Urothelium cell line (cell line): ENCODE measurements around the gene F12.

ENCODE experiments used
- DNase-seq: peaks from one replicate; pipeline ENCODE4 v3.0.0; 2011; ENCODE audit warnings: low spot score, mixed read lengths
- FAIRE-seq: peaks from 2 replicates; lab custom pipeline; 2011; peaks lifted over from hg19 to GRCh38; lab: Jason Lieb, UNC

Gene F12

GRCh38 chr5:177447066-177447610 lies 37.8 kb upstream of the F12 start:
- FAIRE-seq (no peak), DNase-seq (peak; percentile 75)

- DNase-seq (peak; percentile 91), FAIRE-seq (peak; percentile 93)
Measured at GRCh38 chr5:177446200-177447065, 37.1 kb upstream of the F12 start, which contains the start of gene PRR7. PRR7 (plus strand) TSS chr5:177446814; CDS start chr5:177455068, 8,254 bp downstream.

DNA sequence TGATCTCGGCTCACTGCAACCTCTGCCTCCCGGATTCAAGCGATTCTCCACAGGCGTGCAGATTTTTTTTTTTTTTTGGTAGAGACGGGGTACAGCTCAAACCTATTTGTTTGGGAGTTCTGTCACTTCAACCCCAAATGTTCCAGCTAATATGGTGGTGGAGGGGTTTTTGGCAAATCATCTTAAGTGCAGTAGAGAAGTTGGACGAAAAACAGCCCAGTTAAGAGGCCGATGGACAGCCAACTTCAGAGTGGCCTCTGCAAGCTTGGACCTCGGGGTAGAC lies 36.5 kb upstream of the F12 start:
- no peak for DNase-seq
- no peak for FAIRE-seq

DNA sequence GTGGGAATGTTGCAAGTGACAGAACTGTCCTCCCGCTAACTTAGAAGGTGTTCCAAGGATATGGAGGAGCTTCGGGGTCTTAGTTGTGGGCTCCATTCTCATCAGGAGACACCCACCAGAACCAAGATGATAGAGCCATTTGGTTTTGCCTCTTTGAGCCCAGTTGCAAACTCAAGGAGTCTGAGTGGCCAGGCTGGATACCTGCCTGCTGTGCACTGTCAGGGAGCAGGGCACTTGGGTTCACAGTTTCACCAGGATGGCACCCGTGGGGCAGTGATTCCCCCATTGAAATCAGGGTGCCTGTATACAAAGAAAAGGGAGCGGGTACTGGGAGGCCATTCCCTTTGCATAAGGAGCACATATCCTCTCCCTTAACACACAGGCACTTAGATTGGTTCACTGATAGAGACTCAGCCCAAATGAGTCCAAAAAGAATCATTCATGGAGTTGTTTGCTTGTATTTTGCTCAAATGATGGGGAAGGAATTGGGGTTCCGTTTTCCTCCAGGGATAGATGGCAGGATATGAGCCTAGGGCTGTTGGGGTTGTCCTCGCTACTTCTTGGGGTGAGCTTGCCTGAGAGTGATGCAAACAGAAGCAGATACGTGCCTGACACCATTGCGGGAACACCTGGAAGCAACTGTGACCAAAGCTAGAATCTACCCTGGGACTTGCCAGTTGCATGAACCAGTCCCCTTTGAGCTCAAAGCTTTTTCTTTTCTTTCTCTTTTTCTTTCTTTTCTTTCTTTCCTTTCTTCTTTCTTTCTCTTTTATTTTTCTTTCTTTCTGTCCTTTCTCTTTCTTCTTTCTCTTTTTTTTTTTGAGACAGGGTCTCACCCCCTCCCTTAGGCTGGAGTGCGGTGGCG lies 35.9 kb upstream of the F12 start:
- FAIRE-seq (no peak), DNase-seq (no peak)

DNA sequence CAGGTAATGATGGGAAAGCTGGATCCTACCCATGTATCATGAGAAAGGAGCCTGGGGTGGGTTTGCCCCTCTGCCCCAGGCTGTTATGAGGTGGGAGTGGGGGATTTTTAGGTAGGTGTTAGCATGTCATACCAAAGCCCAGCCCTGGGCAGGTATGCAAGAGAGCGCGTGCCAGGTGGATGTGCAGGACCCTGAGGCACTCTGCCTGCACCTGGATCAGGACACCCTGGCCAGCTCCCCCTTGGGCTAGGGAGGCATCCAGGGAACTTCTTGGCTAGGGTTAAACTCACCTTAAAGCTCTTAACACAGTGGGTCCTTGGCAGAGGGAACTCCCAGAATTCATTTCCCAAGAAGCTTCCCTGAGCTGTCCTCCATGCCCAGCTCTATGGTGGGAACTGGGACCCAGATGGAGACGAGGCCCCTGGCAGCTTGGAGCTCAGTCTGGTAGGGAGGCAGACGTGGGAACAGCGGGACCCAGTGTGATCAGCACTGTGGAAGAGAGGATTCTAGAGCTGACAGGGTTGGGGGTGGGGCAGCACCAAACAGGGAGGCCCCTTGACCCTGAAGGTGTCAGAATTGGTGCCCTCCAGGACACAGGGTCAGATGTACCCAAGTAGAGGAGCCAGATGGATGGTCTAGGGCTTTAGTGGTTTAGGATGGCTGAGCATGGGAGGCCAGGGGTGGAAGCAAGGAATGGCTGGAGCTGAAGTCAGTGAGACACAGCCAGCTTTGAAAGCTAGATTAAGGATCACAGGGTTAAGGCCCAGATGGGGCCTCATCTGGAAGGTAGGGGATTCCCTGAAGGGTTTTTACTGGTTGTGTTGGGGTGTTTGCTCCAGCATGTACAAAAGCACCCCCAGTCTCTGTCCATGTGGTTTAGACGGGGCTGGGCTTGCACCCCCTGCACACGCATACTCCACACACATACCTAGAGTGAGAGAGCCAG lies 35.0 kb upstream of the F12 start:
- no peak for FAIRE-seq

DNA sequence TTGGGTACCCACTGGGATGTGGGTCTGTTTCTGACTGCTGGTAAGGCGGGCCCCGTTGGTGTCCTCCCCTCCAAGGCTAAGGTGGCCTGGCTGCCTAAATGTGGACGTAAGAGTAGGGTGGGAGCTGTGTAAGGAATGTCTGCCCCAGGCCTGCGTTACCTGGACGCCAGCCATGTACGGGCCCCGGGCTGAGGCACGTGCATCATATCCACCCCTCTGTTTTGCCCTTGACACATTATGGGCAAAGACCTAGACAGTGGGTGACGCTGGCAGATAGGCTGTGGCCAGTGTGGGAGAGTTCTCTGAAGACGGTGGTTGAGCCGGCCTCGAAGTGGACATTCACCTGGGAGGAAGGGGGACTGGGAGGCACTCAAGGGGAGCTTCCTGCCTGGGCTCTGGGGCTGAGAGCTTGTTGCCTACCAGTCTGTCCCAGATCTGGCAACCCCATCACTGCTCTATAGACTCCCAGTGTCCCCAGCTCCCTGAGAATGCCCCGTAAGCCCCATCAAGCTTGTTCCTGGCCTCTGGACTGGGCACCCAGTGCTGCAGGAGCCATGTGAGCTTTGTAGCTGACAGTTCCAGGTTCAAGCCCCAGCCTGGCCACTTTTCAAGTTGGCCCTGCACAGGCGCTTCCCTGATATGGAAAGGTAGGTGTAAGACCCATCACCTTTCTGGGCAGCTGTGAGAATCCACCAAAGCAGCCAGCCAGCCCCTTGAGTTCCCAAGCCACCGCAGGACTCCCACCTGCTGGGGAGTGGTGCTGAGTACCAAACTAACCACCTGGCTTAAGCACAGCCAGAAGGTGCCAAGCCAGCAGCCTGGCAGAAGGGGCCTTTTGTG lies 34.0 kb upstream of the F12 start:
- FAIRE-seq (no peak), DNase-seq (no peak)

More for the DNA sequence above, 35.0 kb upstream of the F12 start:
- DNase-seq = no peak

DNA sequence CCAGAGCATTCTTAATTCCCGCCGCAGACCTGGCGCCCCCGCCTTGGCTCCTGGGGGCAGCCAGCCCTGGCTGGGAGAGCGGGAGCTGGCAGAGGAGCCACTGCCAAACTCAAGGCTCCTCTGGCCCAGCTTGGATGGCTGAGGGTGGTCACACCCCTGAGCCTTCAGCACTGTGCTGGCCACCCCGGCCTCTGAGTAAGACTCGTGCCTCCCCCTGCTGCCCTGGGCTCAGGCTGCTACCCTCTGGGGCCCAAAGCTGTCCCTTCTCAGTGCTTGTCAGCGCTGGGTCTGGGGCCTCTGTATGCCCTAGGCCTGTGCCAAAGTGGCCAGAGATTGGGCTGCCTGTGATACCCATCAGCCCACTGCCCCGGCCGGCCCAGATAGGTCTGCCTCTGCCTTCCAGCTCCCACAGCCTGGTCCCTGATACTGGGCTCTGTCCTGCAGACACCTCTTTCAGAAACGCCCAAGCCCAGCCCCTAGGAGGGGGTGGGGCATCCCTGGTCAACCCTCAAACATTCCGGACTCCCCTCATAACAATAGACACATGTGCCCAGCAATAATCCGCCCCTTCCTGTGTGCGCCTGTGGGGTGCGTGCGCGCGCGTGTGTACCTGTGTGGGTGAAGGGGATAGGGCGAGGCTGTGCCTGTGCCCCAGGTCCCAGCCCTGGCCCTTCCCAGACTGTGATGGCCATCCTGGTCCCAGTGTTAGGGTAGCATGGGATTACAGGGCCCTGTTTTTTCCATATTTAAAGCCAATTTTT lies 32.9 kb upstream of the F12 start:
- FAIRE-seq = no peak
- no peak for DNase-seq

DNA sequence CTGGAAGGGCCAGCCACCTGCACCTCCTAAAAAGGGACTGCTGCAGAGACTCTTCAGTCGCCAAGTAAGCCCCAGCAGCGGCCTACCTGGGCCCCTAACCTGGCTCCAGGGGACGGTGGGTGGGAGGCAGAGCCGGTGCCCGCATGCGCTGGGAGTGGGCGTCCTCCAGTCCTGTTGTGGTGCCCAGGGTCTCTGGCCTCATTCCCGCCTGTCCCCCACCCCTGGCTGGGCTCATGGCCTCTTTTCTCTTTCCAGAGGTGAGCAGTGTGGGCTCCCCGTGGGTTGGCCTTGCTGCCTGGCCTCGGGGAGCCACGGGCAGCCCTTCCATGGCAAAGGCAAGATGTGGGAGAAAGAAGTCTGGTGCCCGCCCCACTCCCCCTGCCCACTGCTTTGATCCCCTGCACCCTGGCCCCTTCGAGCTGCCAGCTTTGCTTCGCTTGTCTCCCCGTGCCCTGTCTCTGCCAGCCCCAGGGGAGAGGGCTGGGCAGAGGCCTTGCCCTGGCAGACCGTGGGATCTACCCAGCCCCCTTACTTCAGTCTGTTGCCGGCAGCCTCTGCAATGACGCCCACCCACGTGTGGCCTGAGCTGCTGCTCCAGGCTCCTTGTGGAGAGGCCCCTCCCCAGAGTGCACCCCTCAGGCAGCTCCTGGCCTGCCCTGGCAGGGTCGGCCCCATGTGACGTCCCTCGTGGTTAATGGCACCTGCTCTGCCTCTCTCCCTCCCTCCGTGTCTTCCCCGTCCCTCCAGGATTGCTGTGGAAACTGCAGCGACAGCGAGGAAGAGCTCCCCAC lies 31.8 kb upstream of the F12 start:
- FAIRE-seq = no peak
- DNase-seq = no peak

DNA sequence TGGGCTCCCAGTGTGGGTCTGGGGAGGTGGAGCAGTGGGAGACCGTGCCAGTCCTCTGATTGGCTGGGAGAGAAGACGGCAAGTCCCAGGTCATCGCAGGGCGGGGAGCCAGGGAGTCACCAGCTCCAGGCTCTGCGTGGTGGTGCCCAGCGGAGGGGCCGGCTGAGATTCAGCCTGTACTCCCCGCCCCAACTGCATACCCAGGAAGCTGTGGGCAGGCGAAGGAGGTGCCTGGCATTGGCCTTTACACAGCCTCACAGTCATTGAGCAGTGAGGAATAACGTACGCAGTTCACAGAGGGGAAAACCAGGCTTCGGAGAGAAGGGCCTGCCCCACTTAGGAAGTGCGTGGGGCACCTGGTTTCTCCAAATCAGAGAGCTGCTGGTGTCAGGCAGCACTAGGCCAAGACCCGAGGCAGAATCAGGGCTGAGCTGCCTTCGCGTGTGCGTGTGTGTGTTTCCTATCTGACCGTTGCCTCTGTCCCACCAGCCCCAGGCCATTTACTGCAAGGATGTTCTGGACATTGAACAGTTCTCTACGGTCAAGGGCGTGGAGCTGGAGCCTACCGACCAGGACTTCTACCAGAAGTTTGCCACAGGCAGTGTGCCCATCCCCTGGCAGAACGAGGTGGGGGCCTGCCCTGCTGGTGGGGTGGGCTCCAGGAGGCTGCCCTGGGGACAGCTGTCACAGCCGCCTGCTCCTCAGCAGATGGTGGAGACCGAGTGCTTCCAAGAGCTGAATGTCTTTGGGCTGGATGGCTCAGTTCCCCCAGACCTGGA lies 31.0 kb upstream of the F12 start:
- FAIRE-seq (no peak), DNase-seq (no peak)

- no peak for FAIRE-seq
- no peak for DNase-seq
Measured at GRCh38 chr5:177439518-177440053, 30.2 kb upstream of the F12 start.

DNA sequence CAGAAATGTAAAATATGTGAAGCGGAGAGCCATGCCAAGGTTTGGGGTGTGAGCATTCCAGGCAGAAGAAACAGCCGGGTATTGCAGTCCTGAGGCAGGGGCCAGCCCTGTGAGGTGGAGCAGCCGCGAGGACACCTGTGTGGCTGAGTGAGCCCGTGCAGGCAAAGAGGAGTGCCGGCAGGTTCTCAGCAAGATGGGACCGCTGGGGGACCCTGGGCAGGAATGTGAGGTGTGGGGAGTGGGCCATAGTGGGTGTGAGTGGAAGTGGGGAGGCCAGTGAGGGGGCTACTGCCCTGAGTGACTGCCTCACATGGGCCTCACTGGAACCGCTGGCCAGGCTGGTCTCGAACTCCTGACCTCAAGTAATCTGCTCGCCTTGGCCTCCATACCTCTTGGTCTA lies 29.1 kb upstream of the F12 start:
- DNase-seq (no peak), FAIRE-seq (no peak)

GRCh38 chr5:177437623-177438022 lies 28.3 kb upstream of the F12 start:
- DNase-seq = no peak
- no peak for FAIRE-seq

DNA sequence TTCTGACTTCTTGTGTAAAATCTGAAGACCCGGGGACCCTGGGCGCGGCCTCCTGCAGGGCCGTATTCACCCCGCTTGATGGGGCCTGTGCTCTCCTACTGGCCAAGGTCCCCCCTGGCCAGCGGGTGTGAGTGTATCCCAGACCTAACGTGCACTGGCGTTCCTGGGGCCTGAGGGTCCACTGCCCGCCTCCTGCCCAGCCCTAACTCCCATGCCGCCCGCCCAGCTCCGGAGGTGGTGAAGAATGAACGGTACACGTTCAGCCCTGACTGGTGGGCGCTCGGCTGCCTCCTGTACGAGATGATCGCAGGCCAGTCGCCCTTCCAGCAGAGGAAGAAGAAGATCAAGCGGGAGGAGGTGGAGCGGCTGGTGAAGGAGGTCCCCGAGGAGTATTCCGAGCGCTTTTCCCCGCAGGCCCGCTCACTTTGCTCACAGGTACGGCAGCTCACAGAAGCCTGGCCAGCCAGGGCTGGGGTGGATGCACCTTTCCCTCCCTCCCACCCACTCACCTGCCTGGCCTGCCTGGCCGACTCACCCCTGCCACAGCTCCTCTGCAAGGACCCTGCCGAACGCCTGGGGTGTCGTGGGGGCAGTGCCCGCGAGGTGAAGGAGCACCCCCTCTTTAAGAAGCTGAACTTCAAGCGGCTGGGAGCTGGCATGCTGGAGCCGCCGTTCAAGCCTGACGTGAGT lies 26.6 kb upstream of the F12 start:
- FAIRE-seq = peak; percentile 71
- DNase-seq = no peak

DNA sequence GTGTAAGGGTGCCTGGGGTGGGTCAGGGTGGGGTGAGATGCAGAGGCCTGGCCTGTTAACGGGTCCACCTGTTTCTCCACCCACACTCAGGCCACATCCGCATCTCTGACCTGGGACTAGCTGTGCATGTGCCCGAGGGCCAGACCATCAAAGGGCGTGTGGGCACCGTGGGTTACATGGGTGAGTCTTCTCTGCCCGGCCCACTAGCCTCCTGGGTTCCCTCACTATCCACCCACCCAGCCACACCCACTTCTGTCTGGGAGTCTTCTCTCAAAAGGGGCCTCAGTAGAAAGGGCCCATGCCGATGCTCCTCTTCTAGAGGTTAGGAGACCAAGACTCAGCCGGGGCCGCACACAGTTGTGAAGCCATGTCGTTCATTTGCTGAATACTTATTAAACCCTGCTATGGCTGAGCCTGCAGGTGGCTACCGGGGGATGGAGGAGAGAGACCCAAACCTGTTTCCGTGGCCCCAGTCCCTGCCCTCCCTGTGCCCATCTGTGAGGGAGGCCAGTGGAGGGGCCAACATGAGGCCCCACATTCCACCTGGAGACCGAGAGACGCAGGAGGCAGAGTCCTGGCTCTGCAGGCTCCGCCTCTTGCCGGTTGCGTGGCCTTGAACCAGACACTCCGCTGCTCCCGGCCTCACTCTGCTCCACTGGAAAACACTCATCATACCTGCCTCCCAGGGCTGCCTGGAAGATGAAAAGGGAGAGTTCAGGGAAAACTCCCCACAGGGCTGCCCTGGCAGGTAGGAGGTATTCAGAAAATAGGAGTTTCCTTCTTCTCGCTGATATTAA lies 25.8 kb upstream of the F12 start:
- DNase-seq (no peak), FAIRE-seq (no peak)

DNA sequence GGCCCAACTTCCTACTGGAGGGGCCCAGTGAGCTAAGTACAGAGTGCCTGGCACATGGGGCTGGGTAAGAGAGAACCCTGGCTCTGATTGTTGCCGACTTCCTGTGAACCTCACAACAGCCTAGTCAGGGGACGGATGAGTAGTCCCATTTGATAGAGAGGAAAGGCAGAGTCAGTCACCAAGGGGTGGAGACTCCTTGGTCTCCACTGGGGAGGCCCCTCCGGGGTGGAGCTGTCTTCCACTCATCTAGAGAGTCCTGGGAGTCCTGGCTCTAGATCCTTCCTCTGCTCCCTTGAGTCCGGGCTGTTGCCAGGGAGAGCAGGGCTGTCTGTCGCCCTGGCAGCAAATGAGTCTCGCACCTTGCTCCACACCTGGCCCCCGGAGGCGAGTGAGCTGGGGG lies 25.1 kb upstream of the F12 start:
- DNase-seq = no peak
- no peak for FAIRE-seq
